Measurements from ENCODE around the gene PLP2.

DNA sequence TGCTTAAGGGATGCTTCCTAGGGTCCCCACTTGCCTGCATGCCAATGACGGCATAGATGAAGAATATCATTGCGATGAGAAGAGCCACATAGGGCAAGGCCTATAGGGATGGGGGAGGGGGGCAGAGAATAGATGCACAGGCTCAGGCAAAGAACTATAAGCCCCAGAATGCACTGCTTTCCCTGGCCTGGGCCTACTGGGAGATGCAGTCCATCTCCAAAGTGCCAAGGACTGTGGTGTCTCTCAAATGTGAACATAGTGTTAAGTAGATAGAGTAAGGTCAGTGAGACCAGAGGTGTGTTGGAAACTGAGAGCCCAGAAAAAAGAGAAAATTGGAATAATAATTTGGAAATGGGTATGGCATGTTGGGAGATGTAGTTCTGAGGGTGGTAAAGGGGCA lies 40.5 kb downstream of the PLP2 start:
- TF ChIP-seq, protein P1, sequence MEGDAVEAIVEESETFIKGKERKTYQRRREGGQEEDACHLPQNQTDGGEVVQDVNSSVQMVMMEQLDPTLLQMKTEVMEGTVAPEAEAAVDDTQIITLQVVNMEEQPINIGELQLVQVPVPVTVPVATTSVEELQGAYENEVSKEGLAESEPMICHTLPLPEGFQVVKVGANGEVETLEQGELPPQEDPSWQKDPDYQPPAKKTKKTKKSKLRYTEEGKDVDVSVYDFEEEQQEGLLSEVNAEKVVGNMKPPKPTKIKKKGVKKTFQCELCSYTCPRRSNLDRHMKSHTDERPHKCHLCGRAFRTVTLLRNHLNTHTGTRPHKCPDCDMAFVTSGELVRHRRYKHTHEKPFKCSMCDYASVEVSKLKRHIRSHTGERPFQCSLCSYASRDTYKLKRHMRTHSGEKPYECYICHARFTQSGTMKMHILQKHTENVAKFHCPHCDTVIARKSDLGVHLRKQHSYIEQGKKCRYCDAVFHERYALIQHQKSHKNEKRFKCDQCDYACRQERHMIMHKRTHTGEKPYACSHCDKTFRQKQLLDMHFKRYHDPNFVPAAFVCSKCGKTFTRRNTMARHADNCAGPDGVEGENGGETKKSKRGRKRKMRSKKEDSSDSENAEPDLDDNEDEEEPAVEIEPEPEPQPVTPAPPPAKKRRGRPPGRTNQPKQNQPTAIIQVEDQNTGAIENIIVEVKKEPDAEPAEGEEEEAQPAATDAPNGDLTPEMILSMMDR (IDR thresholded peaks at IDR 0.05; ENCODE audit: low read depth, low read length, poor library complexity, severe bottlenecking) = no peak
- TF ChIP-seq EZH2phosphoT487 (IDR thresholded peaks at IDR 0.05; ENCODE audit: borderline replicate concordance, low read length) = no peak

Data from DOHH2 (cell line).